Body of pancreas (tissue), 4 donors: ENCODE results near the gene SORCS2. TPM values are rescaled to one million over a fixed set of nuclear protein-coding genes. Genes with fewer than 3 reads are reported as not detected.

Source experiments
- ATAC-seq: fragments of 150-250 bp; one replicate; pipeline ENCODE4 v1.9.1; 2016
- DNase-seq, 4 donors: peaks; one replicate each; pipeline ENCODE4 v3.0.0-alpha.2; 2019
- H3K27ac ChIP-seq, 4 donors: fragments of 200-600 bp; sonication (generic); 1 replicate in 3 of 4; 2 replicates in 1 of 4; pipeline versions ENCODE4 v1.5.1 to v1.6.1; 2016 to 2019; ENCODE audit warnings: mild to moderate bottlenecking in 1 of 4, mixed read lengths in 1 of 4, moderate library complexity in 1 of 4
- H3K27me3 ChIP-seq, 2 donors: fragments of 200-600 bp; sonication (generic); one replicate each; pipeline ENCODE4 v1.6.0; 2016; ENCODE audit warnings: mild to moderate bottlenecking in 1 of 2
- H3K36me3 ChIP-seq, 2 donors: fragments of 200-600 bp; sonication (generic); replicated peaks in 1 of 2; 2 replicates each; pipeline ENCODE4 v1.5.1; 2016; ENCODE audit warnings: low read depth in 2 of 2; ENCODE audit not compliant: insufficient read depth in 1 of 2
- H3K4me1 ChIP-seq: fragments of 200-600 bp; sonication (generic); one replicate; pipeline ENCODE4 v1.6.0; 2016
- H3K4me3 ChIP-seq, 2 donors: fragments of 200-600 bp; sonication (generic); 1 replicate in 1 of 2; 2 replicates in 1 of 2; pipeline ENCODE4 v1.5.1; 2016 to 2019
- H3K9me3 ChIP-seq, 3 donors: fragments of 200-600 bp; sonication (generic); 1 replicate in 2 of 3; 2 replicates in 1 of 3; pipeline ENCODE4 v1.5.1; 2016
- CTCF ChIP-seq, 7 experiments: fragments of 450-650 bp in 4 of 7; fragments of 200-600 bp in 3 of 7; sonication (generic) in 3 of 7; IDR thresholded peaks; one replicate each; pipeline ENCODE4 v1.5.1; 2016 to 2019; ENCODE audit warnings: antibody characterized with exemption in 7 of 7
- POLR2A ChIP-seq, 3 donors: fragments of 450-650 bp; IDR thresholded peaks; one replicate each; pipeline ENCODE4 v1.6.1; 2016; ENCODE audit warnings: antibody characterized with exemption in 3 of 3, mild to moderate bottlenecking in 2 of 3
- WGBS, 2 donors: methylation state at CpG; one replicate each; pipeline ENCODE4 v1.1.5; 2017; 5-methylcytosine and 5-hydroxymethylcytosine counted together
- intact Hi-C: fragments of 100-400 bp; cut with DNase I; formaldehyde crosslinking; loops from one replicate; pipeline ENCODE4 v1.15.1; 2023
- total RNA-seq, 2 donors: library from RNA; depleted of rRNA; stranded (reverse); fragments of >200 nt; gene quantifications; one replicate each; pipeline ENCODE4 v1.1.0, GENCODE V29; 2016

SORCS2 gene
- total RNA-seq, 2 donors from 2014 or later: 0.26 to 0.33 TPM

GRCh38 chr4:7235030-7235380 is 42.7 kb downstream of the SORCS2 start:
- WGBS, 2 donors: 82 to 86% methylated on average over 4 to 7 of the region's 14 CpGs
- H3K27ac ChIP-seq: no peak overlapping the region
- H3K9me3 ChIP-seq: peaks cover 0 to 7% (median 0%) of the 10 kb centered on the region in 3 donors
- no peak for DNase-seq
- TF ChIP-seq POLR2A (IDR thresholded peaks at IDR 0.05) (no peak), CTCF (IDR thresholded peaks at IDR 0.05) (no peak)
- intact Hi-C loops: no loop called here
- H3K4me1 ChIP-seq: no peaks in the 10 kb centered on the region
- H3K27me3 ChIP-seq: no peaks in the 10 kb centered on the region
- no peak overlapping the region for H3K4me3 ChIP-seq
- no peak for ATAC-seq
- no peaks in the 10 kb centered on the region for H3K36me3 ChIP-seq

- WGBS, 2 donors: 52 to 59% methylated on average over 4 of the region's 4 CpGs
- no peak overlapping the region for H3K27ac ChIP-seq
- DNase-seq (no peak), ATAC-seq (no peak)
- H3K4me3 ChIP-seq: no peak overlapping the region
- H3K9me3 ChIP-seq: peaks cover 0 to 7% (median 0%) of the 10 kb centered on the region in 3 donors
- H3K4me1 ChIP-seq: no peaks in the 10 kb centered on the region
- no peaks in the 10 kb centered on the region for H3K27me3 ChIP-seq
- TF ChIP-seq POLR2A (IDR thresholded peaks at IDR 0.05) (no peak), CTCF (IDR thresholded peaks at IDR 0.05) (no peak)
- H3K36me3 ChIP-seq: no peaks in the 10 kb centered on the region
- intact Hi-C loops: no loop called here
Observed at GRCh38 chr4:7236847-7237246, 44.5 kb downstream of the SORCS2 start.

- no peak for TF ChIP-seq POLR2A (IDR thresholded peaks at IDR 0.05)
- H3K9me3 ChIP-seq: peaks cover 0 to 7% (median 0%) of the 10 kb centered on the region in 3 donors
- no peak for ATAC-seq
- WGBS, 2 donors: 84 to 85% methylated on average over 6 of the region's 6 CpGs
- no peak overlapping the region for H3K27ac ChIP-seq
- H3K36me3 ChIP-seq: no peaks in the 10 kb centered on the region
- DNase-seq: no peak
- no peaks in the 10 kb centered on the region for H3K27me3 ChIP-seq
- intact Hi-C loops: no loop called here
- H3K4me3 ChIP-seq: no peak overlapping the region
- no peaks in the 10 kb centered on the region for H3K4me1 ChIP-seq
Observed at GRCh38 chr4:7237873-7238272, 45.5 kb downstream of the SORCS2 start.

GRCh38 chr4:7238300-7238960 is 46.1 kb downstream of the SORCS2 start:
- intact Hi-C loops: no loop called here
- H3K27me3 ChIP-seq: no peaks in the 10 kb centered on the region
- no peak overlapping the region for H3K27ac ChIP-seq
- H3K9me3 ChIP-seq: peaks cover 0 to 7% (median 0%) of the 10 kb centered on the region in 3 donors
- DNase-seq: no peak
- no peak overlapping the region for H3K4me3 ChIP-seq
- TF ChIP-seq CTCF (IDR thresholded peaks at IDR 0.05) (no peak), POLR2A (IDR thresholded peaks at IDR 0.05) (no peak)
- 87 to 93% methylated on average over 9 to 12 of the region's 12 CpGs for WGBS, 2 donors
- H3K36me3 ChIP-seq: no peaks in the 10 kb centered on the region
- ATAC-seq: no peak
- no peaks in the 10 kb centered on the region for H3K4me1 ChIP-seq

- WGBS, 2 donors: 79 to 82% methylated on average over 15 of the region's 15 CpGs
- Histone ChIP-seq H3K9me3 (peaks cover 0 to 7% (median 0%) of the 10 kb centered on the region in 3 donors), H3K4me3 (no peak overlapping the region), H3K4me1 (no peaks in the 10 kb centered on the region), H3K27me3 (no peaks in the 10 kb centered on the region), H3K27ac (no peak overlapping the region), H3K36me3 (no peaks in the 10 kb centered on the region)
- TF ChIP-seq POLR2A (IDR thresholded peaks at IDR 0.05) (no peak), CTCF (IDR thresholded peaks at IDR 0.05) (no peak)
- DNase-seq (no peak), ATAC-seq (no peak)
- intact Hi-C loops: no loop called here
Observed at GRCh38 chr4:7239101-7239820, 46.9 kb downstream of the SORCS2 start.
